ENCODE data around the gene EIPR1.
"Not testable (repeated sequence)": the region's sequence is repeated elsewhere in the genome, so short reads cannot be mapped to it uniquely, and the experiment has no call there.

EIPR1 gene

DNA sequence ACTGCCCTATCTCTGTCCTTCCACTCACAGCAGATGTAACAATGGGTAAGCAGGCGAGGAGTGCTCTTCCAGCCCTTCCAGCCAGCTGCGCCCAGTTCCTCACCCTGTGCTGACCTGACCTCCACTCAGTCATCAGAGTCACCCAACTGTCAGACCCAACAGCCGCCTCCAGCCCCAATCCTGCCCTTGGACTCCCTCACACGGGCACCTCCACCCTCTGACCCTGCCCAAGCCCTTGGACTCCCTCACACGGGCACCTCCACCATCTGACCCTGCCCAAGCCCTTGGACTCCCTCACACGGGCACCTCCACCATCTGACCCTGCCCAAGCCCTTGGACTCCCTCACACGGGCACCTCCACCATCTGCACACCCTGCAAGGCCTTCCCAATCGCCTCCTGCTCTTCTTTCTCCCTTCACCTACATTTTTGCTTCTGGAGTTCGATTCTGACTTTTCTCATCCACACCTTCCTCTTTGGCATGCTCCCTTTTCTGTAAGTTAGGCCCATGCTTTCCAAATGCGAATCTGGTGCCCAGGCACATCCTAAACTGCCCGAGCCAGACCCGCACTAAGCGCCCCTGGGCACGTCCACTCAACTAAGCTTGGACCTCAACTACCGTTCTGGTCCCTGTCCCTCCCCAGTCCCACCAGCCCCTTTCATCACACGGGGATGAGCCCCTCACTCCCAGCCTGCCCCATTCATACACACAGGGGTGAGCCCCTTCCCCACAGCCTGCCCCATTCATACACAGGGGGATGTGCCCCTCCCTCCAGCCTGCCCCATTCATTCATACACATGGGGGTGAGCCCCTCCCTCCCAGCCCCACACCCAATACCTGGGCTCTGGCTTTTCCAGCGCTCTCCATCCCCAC lies 15.9 kb downstream of the EIPR1 start:
- in situ Hi-C loops (cut with HindIII; ENCODE audit: low sequenced_read_pairs), result no loop called here

DNA sequence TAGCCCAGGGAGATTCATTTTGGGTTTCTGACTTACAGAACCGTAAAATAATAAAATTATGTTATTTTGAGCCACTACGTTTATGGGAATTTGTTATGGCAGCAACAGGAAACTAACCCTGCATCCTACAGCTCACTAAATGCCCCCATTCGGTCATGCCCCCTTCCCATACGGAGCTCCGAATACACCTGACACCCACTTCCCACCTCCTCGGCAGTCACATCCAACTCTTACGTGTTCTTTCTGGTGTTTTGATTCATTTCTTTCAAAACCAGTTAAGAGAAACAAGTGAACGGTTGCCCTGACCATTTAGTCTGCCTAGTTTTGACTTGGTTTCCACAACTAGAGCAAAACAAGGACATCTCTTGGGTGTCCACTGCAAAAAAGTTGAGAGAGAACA lies 19.7 kb downstream of the EIPR1 start:
- in situ Hi-C loops (cut with HindIII; ENCODE audit: low sequenced_read_pairs), result no loop called here

DNA sequence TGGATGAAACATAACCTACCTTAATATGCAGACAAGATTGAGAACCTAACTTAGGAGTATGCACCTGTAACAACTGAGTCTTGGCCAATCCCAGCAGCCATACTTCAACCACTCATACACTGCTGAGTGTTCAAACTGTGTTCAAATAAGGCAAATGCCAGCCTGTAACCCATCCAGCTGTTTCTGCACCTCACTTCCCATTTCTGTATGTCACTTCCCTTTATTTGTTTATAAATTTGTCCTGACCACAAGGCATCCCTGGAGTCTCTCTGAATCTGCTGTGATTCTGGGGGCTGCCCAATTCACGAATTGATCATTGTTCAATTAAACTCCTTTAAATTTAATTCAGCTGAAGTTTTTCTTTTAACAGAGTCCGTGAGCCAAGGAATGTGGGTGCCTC lies 20.2 kb downstream of the EIPR1 start:
- in situ Hi-C loops (cut with HindIII; ENCODE audit: low sequenced_read_pairs), result not testable (repeated sequence)

DNA sequence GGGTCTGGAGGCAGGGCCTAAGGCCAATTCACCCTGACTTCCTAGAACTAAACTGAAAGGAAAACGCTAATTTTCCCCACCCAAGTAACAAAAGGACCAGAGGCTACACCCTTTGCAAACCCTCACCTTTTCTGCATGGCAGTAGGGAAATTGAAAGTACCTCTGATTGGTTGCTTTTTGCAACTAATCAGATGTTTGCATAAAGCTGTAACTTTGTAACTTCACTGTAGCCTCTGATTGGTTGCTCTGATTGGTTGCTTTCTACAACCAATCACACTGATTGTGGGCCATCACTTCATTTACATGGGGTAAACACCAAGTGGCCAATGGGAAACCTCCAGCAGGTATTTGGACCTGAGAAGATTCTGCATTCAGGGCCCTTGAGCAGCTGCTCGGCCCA lies 20.8 kb downstream of the EIPR1 start:
- in situ Hi-C loops (cut with HindIII; ENCODE audit: low sequenced_read_pairs), result no loop called here

DNA sequence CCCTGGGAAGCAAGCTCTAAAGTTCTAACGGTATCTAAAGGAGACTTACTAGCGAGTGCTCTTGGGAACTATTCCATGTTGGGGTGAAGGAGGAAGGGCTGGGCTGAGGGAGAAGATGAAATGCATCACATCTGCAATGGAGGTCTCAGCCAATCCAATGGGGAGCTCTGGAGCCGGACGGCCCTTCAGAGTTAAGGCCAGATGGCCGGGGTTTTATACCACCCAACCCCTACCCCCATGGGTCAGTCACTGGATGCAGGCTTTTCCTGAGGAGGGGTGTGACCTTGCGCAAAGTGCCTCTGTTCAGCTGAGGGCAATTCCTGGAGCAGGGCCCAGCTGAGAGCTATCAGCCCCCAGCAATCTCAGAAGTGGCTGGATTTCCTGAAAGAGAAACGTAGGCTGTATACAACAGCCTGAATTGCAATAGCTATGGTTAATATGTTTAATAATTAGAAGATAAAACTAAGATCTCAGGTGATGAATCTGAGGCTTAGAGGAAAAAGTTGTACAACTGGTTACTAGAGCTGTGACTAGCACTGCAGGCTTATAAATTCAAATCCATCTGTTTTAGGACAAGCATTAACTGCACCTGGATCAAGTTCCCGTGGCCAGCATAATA lies 21.6 kb downstream of the EIPR1 start:
- in situ Hi-C loops (cut with HindIII; ENCODE audit: low sequenced_read_pairs), result no loop called here

DNA sequence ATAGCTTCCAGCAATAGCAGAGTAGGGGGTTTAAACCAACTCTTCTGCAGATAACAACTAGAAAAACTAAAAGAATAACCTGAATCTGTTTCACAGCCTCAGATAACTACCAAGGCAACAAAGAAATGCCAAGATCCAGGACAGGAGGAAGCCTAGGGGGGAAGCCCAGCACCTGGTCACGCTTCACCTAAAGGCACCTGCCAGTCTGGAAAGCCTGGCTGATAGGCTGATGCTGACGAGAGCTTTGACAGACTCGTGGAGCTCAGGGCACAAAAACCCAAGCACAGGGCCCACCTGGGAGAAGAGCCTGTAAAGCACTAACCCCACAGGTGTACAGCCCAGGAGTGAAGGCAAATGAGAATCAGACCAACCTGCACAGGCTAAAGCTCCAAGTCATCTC lies 22.6 kb downstream of the EIPR1 start:
- in situ Hi-C loops (cut with HindIII; ENCODE audit: low sequenced_read_pairs), result no loop called here

DNA sequence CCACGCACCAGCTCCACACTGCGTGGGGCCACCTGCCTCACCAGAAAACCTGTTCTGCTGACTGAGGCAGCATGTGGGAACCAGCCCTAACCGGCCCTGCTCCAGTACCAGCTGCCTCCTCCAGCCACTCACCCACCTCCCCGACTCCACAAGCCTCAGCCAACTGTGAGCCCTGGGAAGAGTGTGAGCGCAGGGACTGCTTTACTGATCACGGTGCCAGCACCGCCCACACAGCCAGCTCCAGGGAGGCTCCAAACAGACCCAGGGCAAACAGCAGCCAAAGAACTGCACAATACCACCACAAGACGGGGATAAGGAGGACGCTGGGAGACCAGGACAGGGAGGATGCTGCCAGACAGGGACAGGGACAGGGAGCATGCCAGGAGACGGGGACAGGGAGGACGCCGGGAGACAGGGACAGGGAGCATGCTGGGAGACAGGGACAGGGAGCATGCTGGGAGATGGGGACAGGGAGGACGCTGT lies 28.4 kb downstream of the EIPR1 start:
- in situ Hi-C loops (cut with HindIII; ENCODE audit: low sequenced_read_pairs), result no loop called here

DNA sequence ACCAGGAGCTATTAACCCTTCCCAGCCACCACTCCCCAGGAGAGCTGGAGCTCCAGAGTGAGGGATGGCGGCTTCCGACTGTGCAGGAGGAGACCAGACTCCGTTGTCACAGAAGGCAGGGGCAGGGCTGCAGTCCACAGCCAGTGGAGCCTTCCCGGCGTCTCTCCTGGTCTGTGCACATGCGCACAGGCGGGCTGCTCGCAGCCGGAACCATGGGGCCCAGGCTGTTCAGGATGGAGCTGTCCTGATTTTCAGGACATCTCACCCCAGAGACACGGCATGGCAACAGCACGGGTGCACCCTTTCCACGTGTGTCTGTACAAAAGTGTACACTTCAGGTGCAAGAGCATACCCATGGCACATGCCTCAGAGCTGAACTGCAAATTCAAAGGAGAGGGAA lies 28.9 kb downstream of the EIPR1 start:
- in situ Hi-C loops (cut with HindIII; ENCODE audit: low sequenced_read_pairs), result no loop called here

DNA sequence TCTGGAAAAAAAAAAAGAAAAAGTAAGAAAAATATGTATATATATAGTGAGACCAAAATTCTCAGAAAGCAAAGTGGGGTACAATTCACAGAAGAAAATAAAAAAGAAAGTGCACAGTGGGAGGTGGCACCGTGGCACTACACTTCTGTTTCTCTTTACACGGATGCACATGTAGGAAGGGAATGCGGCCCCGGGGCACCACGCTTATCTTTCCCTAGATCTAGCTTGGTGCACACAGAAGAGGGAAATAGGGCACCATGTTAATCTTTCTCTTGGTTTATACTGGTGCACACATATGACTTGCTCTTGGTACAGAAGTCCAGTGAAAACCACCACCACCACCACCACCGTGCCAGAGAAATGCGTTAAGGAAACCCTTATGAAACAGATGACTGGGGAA lies 32.0 kb downstream of the EIPR1 start:
- in situ Hi-C loops (cut with HindIII; ENCODE audit: low sequenced_read_pairs), result no loop called here

DNA sequence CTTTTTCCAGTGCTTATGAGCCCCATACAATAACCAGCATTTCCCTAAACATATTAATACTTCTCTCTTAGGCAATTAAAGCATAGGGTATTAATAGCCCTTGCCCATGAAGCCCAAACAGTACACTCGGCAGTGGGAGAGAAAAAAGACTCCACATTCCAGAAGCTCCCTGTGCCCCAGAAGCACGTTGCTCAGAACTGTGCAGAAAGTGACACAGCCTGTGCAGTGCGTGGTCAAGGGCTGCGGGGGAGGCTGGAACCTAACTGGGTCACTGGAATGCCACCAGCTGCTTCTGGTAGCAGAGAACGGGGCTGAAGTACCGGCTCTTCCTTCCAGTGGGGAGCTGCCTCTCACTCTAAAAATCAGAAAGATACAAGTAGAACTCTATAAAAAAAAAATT lies 32.7 kb downstream of the EIPR1 start:
- in situ Hi-C loops (cut with HindIII; ENCODE audit: low sequenced_read_pairs), result no loop called here

DNA sequence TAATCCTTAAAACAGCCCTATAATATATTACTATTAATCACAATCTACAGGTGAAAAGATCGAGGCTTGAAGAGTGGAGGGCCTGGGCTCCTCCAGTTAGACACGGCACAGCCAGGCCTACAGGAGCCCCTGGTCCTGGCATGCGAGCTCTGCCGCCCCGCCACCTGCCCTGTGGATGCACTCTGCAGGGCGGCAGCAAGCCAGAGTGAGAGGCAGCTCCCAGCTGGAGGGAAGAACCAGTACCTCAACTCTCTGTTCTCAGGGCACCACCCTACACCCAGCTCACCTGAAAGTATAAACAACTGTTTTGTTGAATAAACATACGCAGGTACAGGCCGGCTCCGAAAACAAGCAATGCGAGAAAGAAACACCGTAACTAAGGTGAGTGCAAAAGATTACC lies 34.6 kb downstream of the EIPR1 start:
- in situ Hi-C loops (cut with HindIII; ENCODE audit: low sequenced_read_pairs), result no loop called here

DNA sequence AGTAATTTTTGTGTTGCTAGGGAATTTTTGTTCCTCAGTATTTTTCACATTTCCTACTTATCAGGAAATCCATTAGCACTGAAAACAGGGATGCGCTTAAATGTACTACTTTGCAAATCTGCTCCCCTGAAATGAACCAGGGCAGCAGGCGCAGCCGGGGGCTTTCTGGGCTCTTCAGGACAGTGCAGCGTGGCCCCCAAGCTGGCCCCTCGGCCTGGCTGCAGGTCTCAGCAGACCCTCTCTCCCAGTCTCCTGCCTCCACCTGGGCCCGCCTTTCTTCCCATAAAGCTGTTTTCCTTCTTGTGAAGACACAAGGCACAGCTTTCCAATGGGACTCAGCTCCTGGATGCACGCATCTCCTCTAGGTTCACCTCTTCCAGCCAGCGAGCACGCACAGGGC lies 35.3 kb downstream of the EIPR1 start:
- in situ Hi-C loops (cut with HindIII; ENCODE audit: low sequenced_read_pairs), result no loop called here

DNA sequence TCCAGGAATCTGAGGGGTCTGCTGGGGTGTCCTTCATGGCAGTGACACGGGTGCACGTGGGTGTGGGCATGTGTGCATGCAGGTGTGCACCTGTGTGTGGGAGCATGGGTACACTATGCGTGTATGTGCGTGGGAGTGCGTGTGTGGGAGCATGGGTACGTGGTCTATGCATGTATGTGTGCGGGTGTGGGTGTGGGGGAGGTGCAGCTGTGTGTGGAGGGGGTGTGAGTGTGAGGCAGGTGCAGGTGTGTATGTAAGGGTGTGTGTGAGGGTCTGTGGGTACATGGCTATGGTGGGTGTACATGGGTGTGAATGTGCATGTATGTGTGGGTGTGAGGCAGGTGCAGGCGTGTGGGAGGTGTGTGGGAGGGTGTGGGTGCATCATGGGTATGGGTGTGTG lies 36.3 kb downstream of the EIPR1 start:
- in situ Hi-C loops (cut with HindIII; ENCODE audit: low sequenced_read_pairs), result no loop called here

DNA sequence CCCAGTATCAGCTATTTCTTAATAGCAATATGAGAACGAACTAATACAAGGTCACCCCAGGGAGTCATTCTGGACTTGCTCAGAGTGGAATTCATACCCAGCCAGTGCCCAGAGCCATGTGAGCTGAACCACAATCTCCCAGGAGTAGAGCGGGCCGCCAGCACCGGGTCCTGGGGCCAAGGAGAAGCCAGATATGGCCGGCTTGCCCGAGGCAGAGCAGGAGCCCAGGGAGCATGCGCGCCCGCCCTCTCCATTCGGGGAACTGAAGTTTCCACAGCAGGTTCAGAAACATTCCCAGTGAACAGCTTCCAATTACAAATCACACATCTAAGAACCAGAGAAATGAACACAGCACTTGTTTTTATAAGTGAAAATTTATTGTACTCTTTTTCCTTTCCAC lies 37.5 kb downstream of the EIPR1 start:
- in situ Hi-C loops (cut with HindIII; ENCODE audit: low sequenced_read_pairs), result no loop called here

DNA sequence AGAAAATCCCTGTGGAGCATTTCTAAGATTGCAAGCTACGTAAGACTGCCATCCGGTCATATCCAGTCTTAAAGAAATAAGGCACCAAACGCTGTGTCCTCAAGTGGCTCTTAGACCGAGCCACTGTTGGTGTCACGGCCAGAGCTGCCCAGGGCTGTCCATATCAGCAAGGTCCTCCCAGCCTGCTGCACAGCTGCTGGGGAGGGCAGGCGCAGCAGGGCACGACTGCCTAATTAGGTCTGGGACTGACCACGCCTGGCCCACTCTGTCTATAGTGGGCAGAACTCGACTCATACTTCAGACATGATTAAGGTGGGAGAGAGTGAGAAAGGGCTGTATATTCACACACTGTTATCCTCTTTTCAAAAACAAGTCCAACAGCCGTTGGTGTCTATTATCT lies 39.3 kb downstream of the EIPR1 start:
- in situ Hi-C loops (cut with HindIII; ENCODE audit: low sequenced_read_pairs), result no loop called here

DNA sequence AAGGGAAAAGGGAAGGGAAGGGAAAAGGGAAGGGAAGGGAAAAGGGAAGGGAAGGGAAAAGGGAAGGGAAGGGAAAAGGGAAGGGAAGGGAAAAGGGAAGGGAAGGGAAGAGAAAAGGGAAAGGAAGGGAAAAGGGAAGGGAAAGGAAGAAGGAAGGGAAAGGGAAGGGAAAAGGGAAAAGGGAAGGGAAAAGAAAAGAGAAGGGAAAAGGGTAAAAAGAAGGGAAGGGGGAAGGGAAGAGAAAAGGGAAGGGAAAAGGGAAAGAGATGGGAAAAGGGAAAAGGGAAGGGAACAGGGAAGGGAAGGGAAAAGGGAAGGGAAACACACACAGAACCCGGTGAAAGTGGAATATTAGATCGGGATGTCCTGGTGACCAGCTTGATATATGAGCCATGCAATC lies 40.8 kb downstream of the EIPR1 start:
- in situ Hi-C loops (cut with HindIII; ENCODE audit: low sequenced_read_pairs), result no loop called here

DNA sequence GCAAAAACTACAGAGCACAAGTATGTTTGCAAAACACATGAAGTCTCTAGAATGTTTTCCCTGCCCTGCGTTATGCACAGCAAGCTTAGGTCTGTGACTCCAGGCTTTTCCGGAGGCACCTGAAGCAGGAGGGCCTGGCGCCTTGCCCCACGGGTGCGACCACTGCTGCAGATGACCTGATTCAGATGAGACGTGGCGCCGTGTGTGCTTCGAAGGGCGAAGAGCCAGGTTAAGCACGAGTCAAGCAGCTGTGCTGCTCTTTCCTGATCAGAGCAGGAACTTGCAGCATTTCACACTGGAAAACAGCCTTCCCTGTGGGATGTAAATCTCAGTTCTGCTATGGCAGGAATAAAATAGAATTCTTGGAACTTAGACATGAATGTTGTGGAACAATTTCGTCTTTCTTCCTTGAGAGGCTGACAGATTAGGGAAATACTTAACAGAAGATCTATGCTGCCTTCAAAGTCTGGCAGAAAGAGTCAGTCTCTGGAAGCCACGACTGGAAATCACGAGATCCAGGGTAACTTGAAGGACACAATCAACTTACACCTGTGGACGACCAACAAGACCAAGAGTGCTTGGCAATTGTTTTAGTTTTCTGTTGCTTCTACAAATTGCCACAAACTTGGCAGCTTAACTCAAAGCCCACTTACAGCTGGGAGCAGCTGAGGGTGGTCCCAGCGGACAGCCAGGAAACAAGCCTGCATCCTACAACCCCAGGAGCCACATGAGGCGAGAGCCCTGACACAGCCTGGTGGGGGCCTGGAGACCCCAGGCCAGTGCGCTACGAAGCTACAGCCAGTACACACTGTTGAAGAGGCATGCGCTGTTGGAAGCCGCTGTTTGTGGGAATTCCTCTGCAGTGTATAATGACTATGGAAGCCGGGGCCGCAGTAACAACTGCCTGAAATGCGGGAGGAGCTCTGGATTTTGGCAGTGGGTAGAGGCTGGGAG lies 42.9 kb downstream of the EIPR1 start:
- in situ Hi-C loops (cut with HindIII; ENCODE audit: low sequenced_read_pairs), result no loop called here

DNA sequence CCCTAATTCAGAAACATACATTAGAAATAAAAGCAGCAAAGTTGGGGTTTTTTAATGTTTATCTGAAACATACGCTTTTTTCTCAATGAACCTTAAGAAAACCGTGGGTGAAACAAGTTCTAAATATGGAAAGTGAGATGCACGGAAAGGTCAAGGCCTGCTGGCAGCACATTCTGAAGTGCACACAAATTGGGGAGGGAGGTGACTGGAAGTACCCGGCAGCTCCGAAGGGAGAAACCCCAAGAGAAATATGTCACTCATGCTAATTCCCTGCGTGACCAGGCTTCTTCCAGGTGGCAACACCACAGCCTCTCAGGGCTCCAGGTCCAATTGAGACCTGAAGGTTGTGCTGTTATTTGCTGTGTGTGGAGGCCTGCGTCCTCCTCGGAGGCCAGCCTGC lies 45.5 kb downstream of the EIPR1 start:
- in situ Hi-C loops (cut with HindIII; ENCODE audit: low sequenced_read_pairs), result no loop called here

DNA sequence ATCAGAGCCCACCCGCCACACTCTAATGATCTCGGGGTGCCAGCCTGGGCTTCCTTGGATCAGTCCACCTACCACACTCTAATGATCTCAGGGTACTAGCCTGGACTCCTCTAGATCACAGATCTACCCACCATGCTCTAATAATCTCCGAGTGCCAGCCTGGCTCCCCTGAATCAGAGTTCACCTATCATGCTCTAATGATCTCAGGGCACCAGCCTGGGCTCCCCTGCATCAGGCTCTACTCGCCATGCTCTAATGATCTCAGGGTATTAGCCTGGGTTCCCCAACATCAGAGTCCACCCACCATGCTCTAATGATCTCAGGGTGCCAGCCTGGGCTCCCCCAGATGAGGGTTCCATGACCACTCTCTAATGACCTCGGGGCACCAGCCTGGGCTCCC lies 48.1 kb downstream of the EIPR1 start:
- in situ Hi-C loops (cut with HindIII; ENCODE audit: low sequenced_read_pairs), result no loop called here

DNA sequence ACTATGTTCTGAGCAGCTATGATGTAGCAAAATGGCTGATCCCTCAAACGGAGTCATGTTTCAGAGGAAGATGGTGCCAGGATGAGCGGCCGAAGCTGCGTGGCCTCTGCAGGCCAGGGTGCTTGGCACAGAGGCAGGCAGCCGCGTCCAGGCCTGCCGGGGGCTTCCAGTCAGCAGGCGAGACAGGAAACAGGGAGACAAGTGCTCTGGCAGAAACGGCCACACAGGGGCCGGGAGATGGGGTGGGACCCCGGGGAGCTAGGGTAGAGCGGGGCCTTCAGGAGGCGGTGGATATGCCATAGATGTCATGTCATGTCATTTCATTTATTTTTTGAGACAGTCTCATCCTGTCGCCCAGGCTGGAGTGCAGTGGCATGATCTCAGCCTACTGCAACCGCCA lies 50.7 kb downstream of the EIPR1 start:
- in situ Hi-C loops (cut with HindIII; ENCODE audit: low sequenced_read_pairs), result no loop called here

DNA sequence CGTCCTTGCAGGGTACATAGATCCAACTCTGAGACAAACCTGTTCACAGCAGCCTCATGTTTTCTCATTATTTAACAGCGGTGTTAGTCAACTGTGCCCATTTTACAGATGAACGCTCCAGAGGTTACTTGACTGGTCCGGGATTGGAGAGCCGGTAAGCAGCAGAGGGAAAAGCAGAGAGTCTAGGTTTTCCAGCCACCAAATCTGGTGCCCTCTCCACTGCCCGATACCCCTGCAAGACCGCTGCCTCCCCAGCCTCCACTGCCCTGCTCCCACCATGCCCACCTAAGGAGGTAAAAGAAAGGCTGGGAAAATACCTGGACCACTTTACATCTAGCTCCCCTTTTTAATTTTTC lies 51.5 kb downstream of the EIPR1 start:
- in situ Hi-C loops (cut with HindIII; ENCODE audit: low sequenced_read_pairs), result no loop called here

All from DLD1 (cell line).